Thymus (tissue), 11 donors: Measurements from ENCODE around the gene PMM1. TPM values are rescaled to one million over a fixed set of nuclear protein-coding genes. Genes with fewer than 3 reads are reported as not detected.
A peak's percentile ranks its signal among the peaks of the same experiment; 100 is the strongest.
"Not testable (repeated sequence)": the region's sequence is repeated elsewhere in the genome, so short reads cannot be mapped to it uniquely, and the experiment has no call there.

Source experiments
- DNase-seq, 9 donors: peaks; one replicate each; pipeline ENCODE4 v3.0.0-alpha.2; 2013; ENCODE audit warnings: low spot score in 9 of 9, low read depth in 6 of 9, missing footprints in 1 of 9
- H3K27ac ChIP-seq, 2 donors: one replicate each; pipeline ENCODE4 v1.5.1; 2013; ENCODE audit warnings: control low read depth in 1 of 2, low read depth in 1 of 2, low read length in 1 of 2, mild to moderate bottlenecking in 1 of 2, moderate library complexity in 1 of 2
- H3K27me3 ChIP-seq, 2 donors: one replicate each; pipeline ENCODE4 v1.5.1; 2013; ENCODE audit warnings: low read length in 1 of 2; ENCODE audit not compliant: control insufficient read depth in 2 of 2, insufficient read depth in 1 of 2
- H3K36me3 ChIP-seq, 2 donors: one replicate each; pipeline ENCODE4 v1.5.1; 2013; ENCODE audit warnings: low read length in 1 of 2, mild to moderate bottlenecking in 1 of 2, moderate library complexity in 1 of 2; ENCODE audit not compliant: control insufficient read depth in 2 of 2, insufficient read depth in 2 of 2
- H3K4me1 ChIP-seq, 2 donors: one replicate each; pipeline ENCODE4 v1.5.1; 2013; ENCODE audit warnings: low read length in 2 of 2; ENCODE audit not compliant: control insufficient read depth in 2 of 2, insufficient read depth in 2 of 2
- H3K4me3 ChIP-seq, 2 donors: one replicate each; pipeline ENCODE4 v1.5.1; 2013; ENCODE audit warnings: low read length in 2 of 2, control low read depth in 1 of 2, mild to moderate bottlenecking in 1 of 2
- H3K9me3 ChIP-seq, 2 donors: one replicate each; pipeline ENCODE4 v1.5.1; 2013; ENCODE audit warnings: low read length in 1 of 2, mild to moderate bottlenecking in 1 of 2; ENCODE audit not compliant: control insufficient read depth in 2 of 2, insufficient read depth in 1 of 2
- WGBS: extraction: QIAGEN DNeasy Blood & Tissue Kit; methylation state at CpG from one replicate; pipeline ENCODE4 v1.1.7; 2013; 5-methylcytosine and 5-hydroxymethylcytosine counted together
- polyA plus RNA-seq: library from polyadenylated mRNA; stranded (reverse); fragments of 200-250 nt; gene quantifications from one replicate; pipeline ENCODE4 v1.2.3, GENCODE V29; 2013
- total RNA-seq: library from RNA; stranded (reverse); fragments of 120-200 nt; gene quantifications from one replicate; pipeline ENCODE4 v1.2.4, GENCODE V29; 2013
- donor health status: healthy.

PMM1 gene
- total and polyA plus RNA-seq, 2 donors = 9.3 to 51.1 TPM

DNA sequence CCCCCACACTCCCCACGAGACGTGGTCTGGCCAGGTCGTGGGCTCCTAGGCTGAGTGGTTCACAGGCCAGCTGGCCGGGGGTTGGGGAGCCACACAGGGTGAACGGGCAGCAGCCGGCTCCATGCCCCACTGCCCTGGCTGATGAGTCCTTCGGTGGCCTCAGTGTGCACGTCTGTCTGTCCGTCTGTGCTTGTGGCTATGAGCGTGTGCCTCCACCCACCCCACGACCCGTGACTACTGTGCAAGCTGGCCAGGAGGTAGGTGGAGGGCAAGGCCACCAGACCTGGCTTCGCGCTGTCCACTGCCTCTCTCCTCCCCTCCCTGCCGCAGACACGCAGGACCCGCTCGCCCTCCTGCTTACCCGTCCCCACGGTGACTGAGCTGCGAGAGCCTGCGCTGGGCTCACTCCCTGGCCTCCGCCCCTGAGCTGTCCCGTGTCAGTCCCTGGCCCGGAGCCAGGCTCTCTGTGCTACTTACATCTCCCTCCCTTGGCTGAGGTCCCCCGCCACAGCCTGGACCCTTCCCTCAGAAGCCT is 14.7 kb downstream of the PMM1 start:
- peaks cover 0 to 2% of the 10 kb centered on the region in 2 donors for H3K27me3 ChIP-seq
- no peak for DNase-seq
- peaks cover 12 to 51% of the 10 kb centered on the region in 2 donors for H3K36me3 ChIP-seq
- no peaks in the 10 kb centered on the region for H3K4me1 ChIP-seq
- H3K9me3 ChIP-seq = no peaks in the 10 kb centered on the region
- 95% methylated on average over 26 of the region's 26 CpGs for WGBS
- peak overlapping the region in 1 of 2 donors; percentile 42 for H3K27ac ChIP-seq
- H3K4me3 ChIP-seq = no peak overlapping the region

DNA sequence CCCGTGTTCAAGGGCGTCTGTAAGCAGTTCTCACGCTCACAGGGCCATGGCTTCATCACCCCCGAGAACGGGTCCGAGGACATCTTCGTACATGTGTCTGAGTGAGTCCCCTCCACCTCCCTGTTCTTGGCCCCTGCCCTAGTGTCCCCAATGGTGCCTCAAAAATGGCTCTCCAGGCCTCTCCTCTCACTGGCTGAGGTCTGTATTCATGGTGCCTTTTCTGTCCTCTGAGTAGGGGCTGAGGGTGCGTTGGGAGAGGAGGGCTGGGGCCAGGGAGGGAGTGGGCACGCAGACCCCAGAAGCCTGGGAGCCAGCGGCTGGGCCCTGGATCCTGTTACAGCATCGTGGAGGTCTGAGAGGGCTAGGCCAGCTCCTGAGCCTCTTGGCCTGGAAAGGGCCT is 16.0 kb downstream of the PMM1 start:
- peaks cover 0 to 5% of the 10 kb centered on the region in 2 donors for H3K27me3 ChIP-seq
- no peaks in the 10 kb centered on the region for H3K4me1 ChIP-seq
- 95% methylated on average over 11 of the region's 11 CpGs for WGBS
- H3K27ac ChIP-seq = no peak overlapping the region
- no peak overlapping the region for H3K4me3 ChIP-seq
- H3K9me3 ChIP-seq = no peaks in the 10 kb centered on the region
- no peak for DNase-seq
- peaks cover 8 to 38% of the 10 kb centered on the region in 2 donors for H3K36me3 ChIP-seq

DNA sequence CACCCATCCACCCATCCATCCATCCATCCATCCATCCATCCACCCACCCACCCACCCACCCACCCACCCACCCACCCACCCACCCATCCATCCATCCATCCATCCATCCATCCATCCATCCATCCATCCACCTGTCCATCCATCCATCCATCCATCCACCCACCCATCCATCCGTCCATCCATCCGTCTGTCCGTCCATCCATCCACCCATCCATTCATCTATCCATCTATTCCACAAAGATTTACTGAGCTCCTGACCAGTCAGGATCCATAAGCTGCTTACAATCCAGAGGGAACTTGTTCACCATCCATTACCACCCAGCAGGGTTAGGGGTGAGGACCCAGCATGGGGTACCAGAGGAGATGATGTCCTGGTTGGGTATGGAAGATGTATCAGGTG is 17.3 kb downstream of the PMM1 start:
- not testable (repeated sequence) for H3K9me3 ChIP-seq, H3K27ac ChIP-seq, H3K4me3 ChIP-seq, H3K4me1 ChIP-seq, H3K27me3 ChIP-seq, DNase-seq
- WGBS = 99% methylated on average over 3 of the region's 3 CpGs
- peaks cover 2 to 25% of the 10 kb centered on the region in 2 donors for H3K36me3 ChIP-seq

DNA sequence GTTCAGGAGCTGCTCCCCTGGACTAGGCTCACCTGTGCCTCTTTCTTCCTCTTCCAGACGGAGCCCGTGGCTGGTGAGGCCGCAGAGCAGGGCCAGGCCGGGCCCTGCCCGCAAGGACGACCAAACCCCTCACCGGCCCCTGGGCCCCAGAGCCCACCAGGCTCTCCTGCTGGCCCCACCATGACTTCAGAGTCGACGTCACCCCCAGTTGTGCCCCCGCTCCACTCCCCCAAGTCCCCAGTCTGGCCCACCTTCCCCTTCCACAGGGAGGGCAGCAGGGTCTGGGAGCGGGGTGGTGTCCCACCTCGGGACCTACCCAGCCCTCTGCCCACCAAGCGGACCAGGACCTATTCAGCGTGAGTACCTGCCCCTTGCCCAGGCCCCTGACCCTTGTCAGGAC is 17.9 kb downstream of the PMM1 start:
- no peaks in the 10 kb centered on the region for H3K4me1 ChIP-seq
- peaks cover 2 to 19% of the 10 kb centered on the region in 2 donors for H3K36me3 ChIP-seq
- no peak overlapping the region for H3K27ac ChIP-seq
- 98% methylated on average over 14 of the region's 14 CpGs for WGBS
- no peak overlapping the region for H3K4me3 ChIP-seq
- H3K27me3 ChIP-seq = peaks cover 0 to 5% of the 10 kb centered on the region in 2 donors
- DNase-seq = no peak
- H3K9me3 ChIP-seq = no peaks in the 10 kb centered on the region

DNA sequence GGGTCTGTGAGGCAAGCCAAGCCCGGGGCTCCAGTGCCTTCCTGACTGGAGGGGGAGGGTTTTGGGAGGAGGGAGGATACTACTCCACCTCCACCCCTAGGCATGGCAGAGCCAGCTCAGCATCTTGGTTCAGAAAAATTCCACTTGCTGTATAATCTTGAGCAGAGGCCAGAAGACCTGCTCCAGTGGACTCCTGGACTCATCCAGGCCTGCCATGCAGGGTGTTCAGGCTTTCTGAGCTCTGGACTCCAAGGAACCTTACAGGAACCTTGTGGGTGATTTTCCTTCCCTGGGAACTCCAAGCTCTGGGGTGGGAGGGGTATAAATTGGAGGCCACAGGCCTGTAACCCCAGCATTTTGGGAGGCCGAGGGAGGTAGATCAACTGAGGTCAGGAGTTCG is 19.4 kb downstream of the PMM1 start:
- no peak overlapping the region for H3K27ac ChIP-seq

DNA sequence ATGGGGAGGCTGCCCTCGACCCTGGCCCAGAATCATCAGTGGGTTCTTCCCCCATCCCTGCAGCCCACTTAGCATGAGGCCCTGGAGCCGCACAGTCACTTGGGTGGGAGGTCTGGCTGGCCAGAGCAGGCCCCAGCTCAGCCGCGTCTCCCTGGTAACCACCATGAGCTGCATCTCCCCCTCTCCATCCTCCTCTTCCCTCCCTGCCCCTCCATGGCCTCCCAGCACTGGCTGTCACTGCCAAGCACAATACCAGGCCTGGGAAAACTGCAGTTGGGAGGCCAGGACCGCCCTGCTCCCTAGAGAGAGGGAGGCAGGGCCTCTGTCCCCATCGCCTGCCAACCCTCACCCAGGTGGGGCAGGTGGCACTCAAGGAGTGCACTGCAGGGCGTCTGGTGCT is 20.8 kb downstream of the PMM1 start:
- no peak for DNase-seq
- WGBS = 87% methylated on average over 7 of the region's 7 CpGs

More for the DNA sequence above, 19.4 kb downstream of the PMM1 start:
- Histone ChIP-seq H3K9me3 (no peaks in the 10 kb centered on the region), H3K27me3 (peaks cover 0 to 5% of the 10 kb centered on the region in 2 donors), H3K4me3 (no peak overlapping the region), H3K36me3 (peaks cover 0 to 8% of the 10 kb centered on the region in 2 donors), H3K4me1 (no peaks in the 10 kb centered on the region)
- no peak for DNase-seq
- 91% methylated on average over 3 of the region's 3 CpGs for WGBS

DNA sequence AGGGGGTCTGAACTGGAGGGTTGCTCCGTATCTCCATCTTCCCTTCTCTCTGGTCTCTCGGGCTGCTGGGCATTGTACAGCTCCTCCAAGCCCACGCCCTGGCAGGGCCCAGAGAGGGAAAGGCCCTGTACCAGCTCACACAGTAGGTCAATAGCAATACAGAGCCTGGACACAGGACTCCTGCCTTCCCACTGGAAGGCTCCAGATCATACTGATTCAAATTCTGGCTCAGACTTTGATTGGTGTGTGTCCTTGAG is 22.2 kb downstream of the PMM1 start:
- H3K4me3 ChIP-seq = no peak overlapping the region
- H3K36me3 ChIP-seq = no peaks in the 10 kb centered on the region
- H3K27ac ChIP-seq = no peak overlapping the region
- 87% methylated on average over 3 of the region's 3 CpGs for WGBS
- no peaks in the 10 kb centered on the region for H3K9me3 ChIP-seq
- H3K27me3 ChIP-seq = peaks cover 0 to 19% of the 10 kb centered on the region in 2 donors
- DNase-seq = no peak
- H3K4me1 ChIP-seq = no peaks in the 10 kb centered on the region

More for the DNA sequence above, 20.8 kb downstream of the PMM1 start:
- H3K4me1 ChIP-seq = no peaks in the 10 kb centered on the region
- H3K27me3 ChIP-seq = peaks cover 0 to 7% of the 10 kb centered on the region in 2 donors
- no peak overlapping the region for H3K27ac ChIP-seq
- H3K36me3 ChIP-seq = no peaks in the 10 kb centered on the region
- H3K4me3 ChIP-seq = no peak overlapping the region
- no peaks in the 10 kb centered on the region for H3K9me3 ChIP-seq

DNA sequence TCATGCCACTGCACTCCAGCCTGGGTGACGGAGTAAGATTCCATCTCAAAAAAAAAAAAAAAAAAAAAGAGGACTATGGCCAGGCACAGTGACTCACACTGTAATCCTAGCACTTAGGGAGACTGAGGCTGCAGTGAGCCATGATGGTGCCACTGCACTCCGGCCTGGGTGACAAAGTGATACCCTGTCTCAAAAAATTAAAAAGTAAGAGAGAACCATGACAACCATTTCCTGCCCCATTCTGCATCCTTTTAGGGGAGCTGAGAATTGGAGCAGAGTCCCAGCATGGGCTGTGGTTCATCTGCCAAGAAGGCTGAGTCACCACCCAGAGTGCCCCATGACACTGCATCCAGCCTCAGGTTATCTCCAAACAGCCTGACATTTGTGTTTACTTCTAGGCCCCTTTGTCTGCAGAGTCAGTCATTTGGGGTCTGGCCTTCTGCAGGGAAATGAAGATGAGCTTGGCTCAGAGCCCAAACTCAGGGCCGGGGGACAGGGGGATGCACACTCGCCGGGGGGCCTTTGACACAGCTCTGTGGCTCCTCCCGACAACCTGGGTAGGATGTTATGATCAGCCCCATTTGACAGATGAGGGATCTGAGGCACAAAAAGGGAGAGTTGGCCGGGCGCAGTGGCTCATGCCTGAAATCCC is 24.1 kb downstream of the PMM1 start:
- H3K4me3 ChIP-seq = no peak overlapping the region
- no peak for DNase-seq
- no peaks in the 10 kb centered on the region for H3K36me3 ChIP-seq
- 86% methylated on average over 8 of the region's 8 CpGs for WGBS
- no peak overlapping the region for H3K27ac ChIP-seq
- H3K27me3 ChIP-seq = peaks cover 3 to 38% of the 10 kb centered on the region in 2 donors
- no peaks in the 10 kb centered on the region for H3K9me3 ChIP-seq
- H3K4me1 ChIP-seq = no peaks in the 10 kb centered on the region

DNA sequence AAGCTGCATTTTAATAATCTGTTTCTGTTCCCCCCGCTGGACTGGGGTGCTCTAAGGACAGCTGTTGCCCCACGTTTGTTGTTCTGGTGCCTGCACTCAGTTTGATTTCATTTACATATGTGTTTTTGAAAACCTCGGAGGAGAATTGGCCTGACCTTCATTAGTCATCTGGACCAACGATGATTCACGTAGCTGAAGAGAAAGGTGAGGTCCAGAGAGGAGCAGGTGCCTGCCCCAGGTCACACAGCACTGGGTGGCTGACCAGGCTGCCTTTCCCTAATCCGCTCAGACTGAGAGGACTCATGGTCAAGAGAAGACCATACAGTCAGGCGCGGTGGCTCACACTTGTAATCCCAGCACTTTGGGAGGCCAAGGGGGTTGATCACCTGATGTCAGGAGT is 25.1 kb downstream of the PMM1 start:
- Histone ChIP-seq H3K36me3 (no peaks in the 10 kb centered on the region), H3K9me3 (no peaks in the 10 kb centered on the region), H3K4me1 (no peaks in the 10 kb centered on the region), H3K4me3 (no peak overlapping the region), H3K27me3 (peaks cover 3 to 46% of the 10 kb centered on the region in 2 donors), H3K27ac (no peak overlapping the region)
- WGBS = 96% methylated on average over 8 of the region's 8 CpGs
- DNase-seq = no peak
